Mononuclear cell (primary cell): Measurements from ENCODE around the gene EXOC8. TPM values are rescaled to one million over a fixed set of nuclear protein-coding genes. Genes with fewer than 3 reads are reported as not detected.

Experiments used
- H3K27me3 ChIP-seq: 2 replicates; pipeline ENCODE4 v1.6.0; 2011; ENCODE audit warnings: low read length, control low read depth; ENCODE audit not compliant: insufficient read depth
- H3K4me1 ChIP-seq: 2 replicates; pipeline ENCODE4 v1.5.1; 2011; ENCODE audit warnings: mild to moderate bottlenecking, low read length, control low read depth; ENCODE audit not compliant: insufficient read depth
- H3K4me3 ChIP-seq: 2 replicates; pipeline ENCODE4 v1.5.1; 2011; ENCODE audit warnings: mild to moderate bottlenecking, low read length, moderate library complexity
- H3K9me3 ChIP-seq: 2 replicates; pipeline ENCODE4 v1.5.1; 2011; ENCODE audit warnings: low read depth, mild to moderate bottlenecking, control low read depth, low read length
- total RNA-seq: library from RNA; depleted of rRNA; stranded (reverse); fragments of >200 nt; gene quantifications from one replicate; pipeline ENCODE4 v1.2.3, GENCODE V29; 2012

Gene EXOC8
- total RNA-seq, 1 donor: 49.6 TPM

DNA sequence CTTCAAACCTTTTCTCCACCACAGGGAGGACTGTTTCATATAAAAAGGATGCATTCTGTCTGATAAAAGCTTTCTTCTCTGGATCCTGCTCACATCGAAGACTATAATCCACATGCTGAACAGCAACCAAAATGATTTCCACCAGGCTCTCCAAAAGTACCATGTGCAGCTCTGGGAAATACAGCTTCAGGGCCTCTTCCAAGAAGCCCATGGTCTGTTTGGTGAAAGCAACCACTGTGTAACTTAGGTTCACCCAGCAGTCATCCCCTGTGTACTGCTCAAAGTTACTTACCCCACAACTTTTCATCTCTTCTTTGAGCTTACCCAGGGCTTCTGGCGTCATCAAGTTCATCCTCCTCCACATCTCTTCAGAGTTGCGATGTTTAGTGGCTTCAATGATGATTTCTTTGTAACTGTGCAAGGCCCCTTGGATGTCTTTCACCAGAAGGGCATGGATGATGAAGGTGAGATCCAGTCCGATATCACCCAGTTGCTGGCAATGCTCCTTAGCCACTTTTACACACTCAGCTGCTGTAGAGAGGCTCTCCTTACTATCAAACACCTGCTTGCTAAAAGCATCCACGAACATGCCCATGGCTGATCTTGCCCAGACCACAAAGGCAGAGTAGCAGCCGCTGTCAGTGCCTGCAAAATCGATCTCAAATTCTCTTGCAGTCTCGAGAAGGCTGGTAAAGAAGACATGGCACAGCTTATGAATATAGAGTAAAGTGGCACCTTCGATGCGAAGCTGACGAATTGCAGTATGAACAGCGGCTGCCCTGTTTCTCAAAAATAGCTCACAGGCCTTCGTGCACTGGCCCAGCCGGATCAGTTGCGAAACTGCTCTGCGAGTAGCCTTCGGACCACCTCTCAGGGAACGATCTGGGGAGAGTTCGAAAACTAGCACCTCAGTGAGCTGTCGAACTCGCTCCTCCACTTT, 1.7 kb downstream of the EXOC8 start:
- Histone ChIP-seq H3K27me3 (no peaks in the 10 kb centered on the region), H3K9me3 (no peaks in the 10 kb centered on the region), H3K4me3 (peak overlapping the region; percentile 17), H3K4me1 (peaks cover 49% of the 10 kb centered on the region)

DNA sequence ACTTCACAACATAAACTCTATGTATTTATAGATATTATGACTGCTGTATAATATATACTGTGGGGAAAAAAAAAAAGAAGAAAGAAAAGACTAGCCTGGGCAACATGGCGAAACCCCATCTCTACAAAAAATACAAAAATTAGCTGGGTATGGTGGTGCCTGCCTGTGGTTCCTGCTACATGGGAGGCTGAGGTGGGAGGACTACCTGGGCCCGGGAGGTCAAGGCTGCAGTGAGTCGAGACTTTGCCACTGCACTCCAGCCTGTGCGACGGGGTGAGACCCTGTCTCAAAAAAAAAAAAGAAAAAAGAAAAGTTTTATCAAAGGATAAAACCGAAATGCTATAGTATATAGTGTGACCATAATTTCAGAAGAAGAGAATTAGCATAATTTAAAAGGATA, 2.7 kb downstream of the EXOC8 start:
- no peak overlapping the region for H3K4me3 ChIP-seq
- peaks cover 49% of the 10 kb centered on the region for H3K4me1 ChIP-seq
- no peaks in the 10 kb centered on the region for H3K27me3 ChIP-seq
- H3K9me3 ChIP-seq: no peaks in the 10 kb centered on the region

DNA sequence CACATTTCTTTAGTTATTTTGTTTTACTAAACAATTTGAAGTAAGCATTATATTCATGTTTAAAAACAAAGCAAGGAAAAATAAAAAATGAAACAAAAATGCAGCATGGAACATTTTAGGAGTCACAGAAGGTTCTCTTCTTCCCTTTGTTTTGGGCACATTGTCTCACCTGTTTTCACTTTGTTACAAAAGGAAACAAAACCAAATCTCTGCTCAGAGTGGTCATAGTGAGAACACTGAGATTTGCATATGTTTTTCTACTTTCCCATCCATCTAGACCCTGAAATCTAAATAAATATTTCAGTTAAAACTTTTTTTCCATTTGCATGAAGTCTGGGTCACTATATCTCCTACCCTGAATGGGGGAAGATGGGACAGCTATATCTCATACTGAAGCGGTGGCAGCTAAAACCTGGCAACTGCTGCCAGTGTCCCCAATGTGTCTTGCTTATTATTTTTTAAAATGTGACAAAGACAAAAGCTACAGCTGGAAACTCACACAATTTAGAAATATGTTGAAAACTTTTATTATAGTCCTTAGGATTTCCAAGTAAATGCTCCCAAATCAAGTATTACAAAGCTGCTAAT, 3.5 kb downstream of the EXOC8 start:
- Histone ChIP-seq H3K4me3 (no peak overlapping the region), H3K9me3 (no peaks in the 10 kb centered on the region), H3K27me3 (no peaks in the 10 kb centered on the region), H3K4me1 (peaks cover 42% of the 10 kb centered on the region)

DNA sequence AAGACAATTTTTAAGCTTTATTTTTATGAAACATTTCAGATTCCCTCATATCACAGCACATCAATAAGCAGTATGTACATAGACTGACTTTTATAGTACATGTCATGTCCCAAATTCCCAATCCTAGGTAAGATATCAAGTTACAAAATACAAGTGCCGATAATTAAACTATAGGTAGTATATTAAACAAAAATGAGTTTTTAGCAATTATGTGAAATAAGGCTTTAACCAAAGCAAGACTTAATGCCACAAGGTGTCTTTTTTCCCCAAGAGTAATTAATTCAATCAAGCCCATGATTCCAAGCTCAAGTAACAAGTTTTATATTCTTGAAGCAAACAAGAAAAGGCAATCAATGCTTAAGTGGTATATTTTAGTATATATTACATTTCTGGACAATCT, 4.9 kb downstream of the EXOC8 start:
- Histone ChIP-seq H3K4me3 (no peak overlapping the region), H3K27me3 (no peaks in the 10 kb centered on the region), H3K9me3 (no peaks in the 10 kb centered on the region), H3K4me1 (peaks cover 35% of the 10 kb centered on the region)

DNA sequence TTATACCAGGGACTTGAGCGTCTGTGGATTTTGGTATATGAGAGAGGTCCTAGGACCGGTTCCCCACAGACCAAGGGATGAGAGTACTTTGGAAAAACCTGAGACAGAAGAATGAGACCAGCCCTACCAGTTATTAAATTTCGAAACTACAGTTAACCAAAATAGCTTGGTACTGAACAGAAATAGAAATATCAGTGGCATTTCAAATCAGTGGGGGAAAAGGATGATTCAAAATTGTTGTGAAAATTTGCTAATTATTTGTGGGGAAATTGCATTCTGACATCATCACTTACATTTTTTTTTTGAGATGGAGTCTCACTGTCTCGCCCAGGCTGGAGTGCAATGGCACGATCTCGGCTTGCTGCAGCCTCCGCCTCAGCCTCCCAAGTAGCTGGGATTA, 8.2 kb downstream of the EXOC8 start:
- Histone ChIP-seq H3K4me1 (peaks cover 10% of the 10 kb centered on the region), H3K9me3 (no peaks in the 10 kb centered on the region), H3K4me3 (no peak overlapping the region), H3K27me3 (no peaks in the 10 kb centered on the region)

DNA sequence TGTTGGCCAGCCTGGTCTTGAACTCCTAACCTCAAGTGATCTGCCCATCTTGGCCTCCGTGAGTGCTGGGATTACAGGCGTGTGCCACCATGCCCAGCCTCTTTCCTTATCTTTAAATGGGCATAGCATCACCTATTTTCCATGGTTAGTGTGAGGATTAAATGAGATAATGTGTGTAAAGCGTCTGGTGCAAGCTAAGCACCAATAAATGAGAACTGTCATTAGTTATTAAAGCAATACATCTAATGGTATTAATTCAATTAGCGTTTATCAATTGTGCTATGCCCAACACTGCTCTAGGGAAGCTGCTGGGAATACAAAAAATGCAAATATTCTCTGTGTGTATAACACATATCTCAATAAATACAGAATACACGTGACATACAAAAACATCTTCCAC, 10.0 kb downstream of the EXOC8 start:
- no peak overlapping the region for H3K4me3 ChIP-seq
- no peaks in the 10 kb centered on the region for H3K9me3 ChIP-seq
- H3K27me3 ChIP-seq: no peaks in the 10 kb centered on the region
- H3K4me1 ChIP-seq: no peaks in the 10 kb centered on the region

DNA sequence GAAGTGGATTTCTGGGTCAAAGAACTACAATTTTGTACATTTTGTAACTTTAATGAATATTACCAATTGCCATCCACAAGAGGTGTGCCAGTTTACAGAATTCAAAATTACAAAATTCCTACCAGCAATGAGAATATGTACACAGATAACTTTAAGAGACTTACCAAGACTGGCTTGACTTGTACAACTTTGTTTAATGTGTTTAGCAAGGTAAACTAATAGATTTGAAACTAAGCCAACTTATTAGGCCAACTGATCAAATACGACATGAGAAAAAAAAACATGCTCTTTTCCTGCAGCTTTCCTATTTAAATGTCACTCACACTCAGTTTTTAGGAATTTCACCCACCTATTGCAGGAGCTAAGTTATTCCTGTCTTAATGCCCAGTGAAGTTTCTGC, 11.4 kb downstream of the EXOC8 start:
- H3K4me3 ChIP-seq: no peak overlapping the region
- no peaks in the 10 kb centered on the region for H3K4me1 ChIP-seq
- H3K9me3 ChIP-seq: no peaks in the 10 kb centered on the region
- no peaks in the 10 kb centered on the region for H3K27me3 ChIP-seq

DNA sequence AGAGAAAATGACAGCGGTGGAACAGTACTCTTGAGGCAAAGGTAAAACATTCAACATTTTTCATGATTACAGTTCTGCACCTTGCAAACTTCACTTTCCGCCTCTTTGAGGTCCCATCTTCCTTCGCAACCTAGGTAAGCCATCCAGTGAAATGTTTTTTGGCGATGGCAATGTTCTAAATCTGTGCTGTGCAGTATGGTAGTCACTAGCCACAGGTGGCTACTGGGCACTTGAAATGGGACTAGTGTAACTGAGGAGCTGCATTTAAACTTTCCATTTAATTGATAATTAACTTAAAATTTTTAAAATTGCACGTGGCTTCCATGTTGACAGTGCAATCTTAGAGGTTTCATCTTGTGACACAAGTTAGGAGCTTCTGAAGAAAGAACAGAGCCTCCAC, 13.0 kb downstream of the EXOC8 start:
- Histone ChIP-seq H3K4me3 (no peak overlapping the region), H3K27me3 (no peaks in the 10 kb centered on the region), H3K4me1 (no peaks in the 10 kb centered on the region), H3K9me3 (no peaks in the 10 kb centered on the region)

DNA sequence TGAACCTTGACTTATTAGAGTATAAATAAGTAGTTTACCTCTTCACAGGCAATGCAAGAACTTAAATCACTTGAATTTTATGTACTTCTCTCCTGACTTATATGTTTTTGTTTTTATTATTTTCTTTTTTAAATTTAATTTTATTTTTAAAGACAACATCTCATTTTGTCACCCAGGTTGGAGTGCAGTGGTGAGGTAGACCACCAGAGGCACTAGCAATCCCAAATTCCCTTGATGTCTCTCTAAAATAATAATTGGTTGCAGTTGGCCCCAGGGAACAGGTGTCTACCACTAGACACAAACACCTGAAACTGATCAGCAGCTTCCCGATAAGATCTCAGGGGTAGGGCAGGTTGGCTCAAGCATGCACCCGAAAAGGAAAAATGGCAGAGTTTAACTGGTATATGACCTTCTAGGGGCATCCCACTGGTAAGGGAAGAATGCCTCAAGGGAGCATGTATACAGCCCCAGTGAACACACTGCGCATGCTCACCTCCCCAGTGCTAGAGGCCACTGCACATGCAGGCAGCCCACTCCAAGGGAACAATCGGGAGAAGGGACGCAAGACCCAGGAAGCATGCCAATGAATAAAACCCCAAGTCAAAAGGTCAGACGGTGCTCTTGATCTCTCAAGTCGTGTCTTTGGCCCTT, 14.6 kb downstream of the EXOC8 start:
- Histone ChIP-seq H3K27me3 (no peaks in the 10 kb centered on the region), H3K4me1 (no peaks in the 10 kb centered on the region), H3K9me3 (no peaks in the 10 kb centered on the region), H3K4me3 (no peak overlapping the region)

DNA sequence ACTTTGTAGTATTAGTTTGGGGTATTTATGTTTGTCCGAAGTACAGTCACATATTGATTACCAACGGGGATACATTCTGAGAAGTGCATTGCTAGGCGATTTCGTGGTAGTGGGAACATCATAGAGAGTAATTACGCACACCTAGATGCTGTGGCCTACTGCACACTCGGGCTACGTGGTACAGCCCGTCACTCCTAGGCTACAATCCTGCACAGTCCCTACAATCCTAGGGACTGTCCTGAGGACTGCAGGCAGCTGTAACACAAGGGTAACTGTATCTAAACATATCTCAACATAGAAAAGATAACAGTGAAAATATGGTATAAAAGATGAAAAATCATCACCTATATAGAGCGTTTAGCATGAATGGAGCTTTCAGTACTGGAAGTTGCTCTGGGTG, 18.6 kb downstream of the EXOC8 start:
- H3K9me3 ChIP-seq: no peaks in the 10 kb centered on the region
- no peaks in the 10 kb centered on the region for H3K4me1 ChIP-seq
- no peak overlapping the region for H3K4me3 ChIP-seq
- H3K27me3 ChIP-seq: no peaks in the 10 kb centered on the region

DNA sequence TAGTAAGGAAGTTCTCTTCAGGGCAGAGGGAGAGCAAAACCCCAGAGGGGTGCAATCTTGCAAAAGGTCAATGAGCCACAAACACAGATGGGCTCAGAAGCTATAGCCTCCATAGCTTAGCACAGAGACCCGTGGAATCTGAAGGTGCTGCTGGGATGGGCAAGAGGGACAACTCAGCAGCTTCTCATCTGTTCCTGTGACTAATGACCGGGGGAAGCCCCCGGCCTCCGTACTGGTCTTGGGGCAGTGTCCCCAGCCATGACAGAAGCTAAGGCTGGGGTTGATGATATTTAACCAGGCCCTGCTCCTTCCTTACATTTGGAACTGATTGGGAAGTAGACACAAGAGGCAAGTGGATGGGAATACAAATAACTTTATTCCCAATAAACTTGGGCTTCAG, 19.1 kb downstream of the EXOC8 start:
- Histone ChIP-seq H3K4me1 (no peaks in the 10 kb centered on the region), H3K9me3 (no peaks in the 10 kb centered on the region), H3K27me3 (no peaks in the 10 kb centered on the region), H3K4me3 (no peak overlapping the region)

DNA sequence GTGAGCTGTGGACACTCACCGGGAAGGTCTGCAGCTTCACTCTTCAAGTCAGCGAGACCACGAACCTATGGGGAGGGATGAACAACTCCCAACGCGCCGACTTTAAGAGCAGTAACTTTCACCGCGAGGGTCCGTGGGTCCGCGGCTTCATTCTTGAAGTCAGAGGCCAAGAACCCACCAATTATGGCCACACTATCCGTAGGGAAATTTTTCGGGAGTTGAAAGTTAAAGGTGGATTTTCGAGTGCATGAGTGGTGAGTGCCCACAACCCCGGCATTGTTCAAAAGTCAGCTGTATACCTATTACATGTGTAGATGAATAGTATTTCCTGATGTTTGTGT, 19.7 kb downstream of the EXOC8 start:
- Histone ChIP-seq H3K4me3 (no peak overlapping the region), H3K9me3 (no peaks in the 10 kb centered on the region), H3K4me1 (no peaks in the 10 kb centered on the region), H3K27me3 (no peaks in the 10 kb centered on the region)

DNA sequence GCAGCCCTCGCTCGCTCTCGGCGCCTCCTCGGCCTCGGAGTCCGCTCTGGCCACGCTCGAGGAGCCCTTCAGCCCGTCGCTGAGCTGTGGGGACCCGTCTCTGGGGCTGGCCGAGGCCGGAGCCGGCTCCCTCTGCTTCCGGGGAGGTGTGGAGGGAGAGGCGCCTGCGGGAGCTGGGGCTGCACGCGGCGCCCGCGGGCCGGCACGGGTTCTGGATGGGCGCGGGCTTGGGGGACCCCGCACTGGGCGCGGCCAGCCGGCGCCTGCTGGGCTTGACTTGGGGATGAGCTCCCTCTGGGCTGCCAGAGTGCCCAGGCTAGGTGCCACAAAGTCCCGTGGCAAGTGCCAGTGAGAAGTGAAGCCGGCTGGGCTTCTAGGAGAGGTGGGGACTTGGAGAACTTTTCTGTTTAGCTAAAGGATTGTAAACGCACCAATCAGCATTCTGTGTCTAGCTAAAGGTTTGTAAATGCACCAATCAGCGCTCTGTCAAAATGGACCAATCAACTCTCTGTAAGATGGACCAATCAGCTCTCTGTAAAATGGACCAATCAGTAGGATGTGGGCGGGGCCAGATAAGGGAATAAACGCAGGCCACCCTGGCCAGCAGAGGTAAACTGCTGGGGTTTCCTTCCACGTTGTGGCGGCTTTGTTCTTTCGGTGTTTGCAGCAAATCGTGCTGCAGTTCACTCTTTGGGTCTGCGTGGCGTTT, 20.2 kb downstream of the EXOC8 start:
- no peaks in the 10 kb centered on the region for H3K9me3 ChIP-seq
- no peaks in the 10 kb centered on the region for H3K4me1 ChIP-seq
- no peak overlapping the region for H3K4me3 ChIP-seq
- no peaks in the 10 kb centered on the region for H3K27me3 ChIP-seq

DNA sequence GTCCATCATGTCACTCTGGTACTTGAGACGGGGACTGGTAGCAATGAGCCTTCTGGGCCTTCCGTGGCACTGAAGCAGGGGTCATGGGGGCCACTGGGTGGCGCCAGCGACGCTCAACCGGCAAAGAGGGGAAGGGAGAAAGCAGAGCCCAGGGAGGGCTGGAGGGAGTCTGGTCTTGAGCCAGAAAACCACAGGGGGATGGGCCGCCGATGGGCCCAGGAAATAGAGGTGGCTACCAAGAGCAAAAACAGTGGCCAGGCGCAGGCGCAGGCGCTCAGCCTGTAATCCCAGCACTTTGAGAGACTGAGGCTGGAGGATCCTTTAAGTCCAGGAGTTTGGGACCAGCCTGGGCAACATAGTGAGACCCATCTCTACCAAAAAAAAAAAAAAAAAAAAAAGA, 21.8 kb downstream of the EXOC8 start:
- Histone ChIP-seq H3K9me3 (no peaks in the 10 kb centered on the region), H3K4me1 (no peaks in the 10 kb centered on the region), H3K4me3 (no peak overlapping the region)

DNA sequence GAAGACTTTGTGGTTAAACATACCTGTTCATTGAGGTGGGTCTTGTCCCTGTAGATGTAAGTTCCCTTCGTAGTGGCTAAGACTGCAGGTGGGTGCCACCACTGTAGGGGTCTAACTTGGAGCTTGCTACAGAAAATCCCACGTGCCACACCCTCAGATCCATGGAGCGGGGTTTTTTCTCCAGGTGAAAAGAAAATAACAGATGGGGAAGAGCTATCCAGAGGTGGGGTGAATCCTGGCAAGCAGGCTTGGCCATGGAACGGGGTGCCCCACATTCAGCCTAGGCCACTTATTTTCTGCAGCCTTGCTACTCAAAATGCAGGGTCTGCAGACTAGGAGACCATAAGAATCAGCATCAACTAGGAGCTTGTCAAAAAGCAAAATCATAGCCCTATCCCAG, 24.0 kb downstream of the EXOC8 start:
- H3K4me1 ChIP-seq: no peaks in the 10 kb centered on the region
- H3K4me3 ChIP-seq: no peak overlapping the region
- no peaks in the 10 kb centered on the region for H3K27me3 ChIP-seq
- H3K9me3 ChIP-seq: no peaks in the 10 kb centered on the region

More for the DNA sequence above, 21.8 kb downstream of the EXOC8 start:
- no peaks in the 10 kb centered on the region for H3K27me3 ChIP-seq
